A673 (cell line): Measurements from ENCODE around the gene PHF21B. TPM values are rescaled to one million over a fixed set of nuclear protein-coding genes. Genes with fewer than 3 reads are reported as not detected.

ENCODE experiments used
- BruUV-seq: library from RNA; stranded (reverse); fragments of 400-500 nt; replicated peaks from 2 replicates; lab custom pipeline; 2021; lab: Mats Ljungman, UMichigan
- CTCF ChIA-PET: fragments of 300-600 bp; sonication (Branson Sonifier 250); formaldehyde crosslinking; loops from one replicate; lab custom pipeline; 2022; ENCODE audit warnings: antibody characterized with exemption; lab: Charles Lee
- POLR2A ChIA-PET: fragments of 300-600 bp; sonication (Branson Sonifier 250); formaldehyde crosslinking; loops from one replicate; lab custom pipeline; 2022; ENCODE audit warnings: antibody characterized with exemption; ENCODE audit not compliant: low non-redundant PET; lab: Charles Lee
- DNase-seq: peaks from one replicate; pipeline ENCODE4 v3.0.0-alpha.2; 2015; ENCODE audit warnings: low spot score
- H3K27ac ChIP-seq: fragments of 200-600 bp; sonication (generic); 2 replicates; pipeline ENCODE4 v1.5.1; 2016; ENCODE audit warnings: mixed run types, low read depth, mild to moderate bottlenecking, mixed read lengths, antibody characterized with exemption, low read length; ENCODE audit not compliant: poor library complexity, severe bottlenecking
- H3K27me3 ChIP-seq: fragments of 200-600 bp; sonication (generic); replicated peaks from 2 replicates; pipeline ENCODE4 v1.6.1; 2017; ENCODE audit warnings: mixed run types, low read depth, mild to moderate bottlenecking, mixed read lengths, antibody characterized with exemption, low read length; ENCODE audit not compliant: insufficient read depth, poor library complexity
- H3K36me3 ChIP-seq: fragments of 200-600 bp; sonication (generic); 2 replicates; pipeline ENCODE4 v1.6.1; 2016; ENCODE audit warnings: mixed run types, mild to moderate bottlenecking, mixed read lengths, antibody characterized with exemption, low read length; ENCODE audit not compliant: insufficient read depth, poor library complexity, severe bottlenecking
- H3K4me1 ChIP-seq: fragments of 200-600 bp; sonication (generic); 2 replicates; pipeline ENCODE4 v1.6.1; 2017; ENCODE audit warnings: mixed run types, mild to moderate bottlenecking, mixed read lengths, antibody characterized with exemption, low read length; ENCODE audit not compliant: insufficient read depth, poor library complexity, severe bottlenecking
- H3K4me3 ChIP-seq: fragments of 200-600 bp; sonication (generic); 2 replicates; pipeline ENCODE4 v1.5.1; 2016; ENCODE audit warnings: low read depth, mixed run types, mild to moderate bottlenecking, mixed read lengths, low read length; ENCODE audit not compliant: poor library complexity, severe bottlenecking
- H3K9me3 ChIP-seq: fragments of 200-600 bp; sonication (generic); 2 replicates; pipeline ENCODE4 v1.6.1; 2016; ENCODE audit warnings: mixed run types, low read depth, mild to moderate bottlenecking, mixed read lengths, antibody characterized with exemption, low read length; ENCODE audit not compliant: poor library complexity, severe bottlenecking
- CTCF ChIP-seq: fragments of 300-800, 200-600 bp; sonication (generic); conservative IDR thresholded peaks from 2 replicates; pipeline ENCODE4 v1.5.1; 2017; ENCODE audit warnings: low read depth, mild to moderate bottlenecking, antibody characterized with exemption, low read length, moderate library complexity, mixed read lengths
- EZH2 ChIP-seq: fragments of 200-600 bp; sonication (generic); IDR thresholded peaks from 2 replicates; pipeline ENCODE4 v1.6.1; 2017; ENCODE audit warnings: borderline replicate concordance, low read depth, mild to moderate bottlenecking, mixed read lengths, antibody characterized with exemption, low read length; ENCODE audit not compliant: poor library complexity, severe bottlenecking
- intact Hi-C: fragments of 100-400 bp; cut with micrococcal nuclease; formaldehyde crosslinking; loops from one replicate; pipeline ENCODE4 v1.10.0; 2022; ENCODE audit not compliant: unreplicated experiment
- total RNA-seq: library from RNA; stranded (reverse); gene quantifications from 2 replicates; pipeline ENCODE4 v1.2.3, GENCODE V29; 2021

Gene PHF21B
- total RNA-seq, 1 experiment from 2014 or later: 13.2 TPM

GRCh38 chr22:44871782-44872181 lies 138.0 kb downstream of the PHF21B start:
- no peaks in the 10 kb centered on the region for H3K27me3 ChIP-seq
- peaks cover 6% of the 10 kb centered on the region for H3K9me3 ChIP-seq
- TF ChIP-seq CTCF (no peak), EZH2 (no peak)
- intact Hi-C loops: no loop called here
- H3K27ac ChIP-seq: no peak overlapping the region
- H3K36me3 ChIP-seq: peaks cover 4% of the 10 kb centered on the region
- BruUV-seq: no TSS peak
- no peak overlapping the region for H3K4me3 ChIP-seq
- ChIA-PET CTCF (interaction anchor here (0.7 kb wide), 1 partner anchor 14 kb away, joined by 6 read pairs; no protein-coding TSS in a partner anchor), POLR2A (no interaction called here)
- no peak for DNase-seq
- H3K4me1 ChIP-seq: peaks cover 12% of the 10 kb centered on the region

GRCh38 chr22:44870021-44870420 lies 139.8 kb downstream of the PHF21B start:
- TF ChIP-seq EZH2 (no peak), CTCF (no peak)
- Histone ChIP-seq H3K27me3 (no peaks in the 10 kb centered on the region), H3K27ac (peak overlapping the region; percentile 54), H3K4me3 (no peak overlapping the region), H3K9me3 (peaks cover 6% of the 10 kb centered on the region), H3K36me3 (peaks cover 4% of the 10 kb centered on the region), H3K4me1 (peaks cover 12% of the 10 kb centered on the region)
- intact Hi-C loops: no loop called here
- no TSS peak for BruUV-seq
- peak; percentile 29 for DNase-seq
- ChIA-PET CTCF (no interaction called here), POLR2A (no interaction called here)

- H3K4me3 ChIP-seq: no peak overlapping the region
- H3K27ac ChIP-seq: peak overlapping the region; percentile 54
- no peak for DNase-seq
- no peaks in the 10 kb centered on the region for H3K27me3 ChIP-seq
- peaks cover 4% of the 10 kb centered on the region for H3K36me3 ChIP-seq
- ChIA-PET CTCF (no interaction called here), POLR2A (no interaction called here)
- no TSS peak for BruUV-seq
- TF ChIP-seq EZH2: no peak
- no peak for TF ChIP-seq CTCF
- H3K4me1 ChIP-seq: peaks cover 12% of the 10 kb centered on the region
- intact Hi-C loops: no loop called here
- H3K9me3 ChIP-seq: peaks cover 6% of the 10 kb centered on the region
Measured at GRCh38 chr22:44869196-44869595, 140.6 kb downstream of the PHF21B start.
